ENCODE results near the gene TTC9B.

The TTC9B gene

GRCh38 chr19:40213882-40214570, 4.2 kb downstream of the TTC9B start:
- Histone ChIP-seq H3K4me1 (ENCODE audit: insufficient read depth, insufficient read length) (peaks cover 2% of the 10 kb centered on the region), H3K36me3 (ENCODE audit: insufficient read depth, insufficient read length, low read length) (no peaks in the 10 kb centered on the region), H3K9me3 (ENCODE audit: insufficient read depth, low read length) (no peaks in the 10 kb centered on the region), H3K27me3 (ENCODE audit: insufficient read depth, insufficient read length) (peaks cover 23% of the 10 kb centered on the region), H3K4me3 (ENCODE audit: insufficient read length, low read depth) (no peak overlapping the region), H3K9ac (ENCODE audit: insufficient read length, low read depth) (no peak overlapping the region)
- TF ChIP-seq SUZ12 (IDR thresholded peaks at IDR 0.05; ENCODE audit: extremely low read depth, insufficient read depth, insufficient read length): no peak
- TF ChIP-seq ZNF274 (IDR thresholded peaks at IDR 0.05; ENCODE audit: low read depth, low read length): no peak
- TF ChIP-seq YY1 (IDR thresholded peaks at IDR 0.05; ENCODE audit: insufficient read depth, insufficient read length): no peak
- DNase-seq (ENCODE audit: low read depth, low spot score): no peak

- Histone ChIP-seq H3K4me1 (ENCODE audit: insufficient read depth, insufficient read length) (peaks cover 2% of the 10 kb centered on the region), H3K36me3 (ENCODE audit: insufficient read depth, insufficient read length, low read length) (no peaks in the 10 kb centered on the region), H3K4me3 (ENCODE audit: insufficient read length, low read depth) (no peak overlapping the region), H3K9ac (ENCODE audit: insufficient read length, low read depth) (no peak overlapping the region), H3K9me3 (ENCODE audit: insufficient read depth, low read length) (no peaks in the 10 kb centered on the region), H3K27me3 (ENCODE audit: insufficient read depth, insufficient read length) (peaks cover 17% of the 10 kb centered on the region)
- DNase-seq (ENCODE audit: low read depth, low spot score): no peak
- TF ChIP-seq SUZ12 (IDR thresholded peaks at IDR 0.05; ENCODE audit: extremely low read depth, insufficient read depth, insufficient read length): no peak
- no peak for TF ChIP-seq ZNF274 (IDR thresholded peaks at IDR 0.05; ENCODE audit: low read depth, low read length)
Measured at GRCh38 chr19:40213251-40213829, 4.8 kb downstream of the TTC9B start.

GRCh38 chr19:40210889-40211288, 7.3 kb downstream of the TTC9B start:
- no peak overlapping the region for H3K4me3 ChIP-seq (ENCODE audit: insufficient read length, low read depth)
- no peak for DNase-seq (ENCODE audit: low read depth, low spot score)
- no peaks in the 10 kb centered on the region for H3K4me1 ChIP-seq (ENCODE audit: insufficient read depth, insufficient read length)
- no peak overlapping the region for H3K9ac ChIP-seq (ENCODE audit: insufficient read length, low read depth)
- no peaks in the 10 kb centered on the region for H3K36me3 ChIP-seq (ENCODE audit: insufficient read depth, insufficient read length, low read length)
- no peaks in the 10 kb centered on the region for H3K27me3 ChIP-seq (ENCODE audit: insufficient read depth, insufficient read length)
- no peaks in the 10 kb centered on the region for H3K9me3 ChIP-seq (ENCODE audit: insufficient read depth, low read length)
- TF ChIP-seq SUZ12 (IDR thresholded peaks at IDR 0.05; ENCODE audit: extremely low read depth, insufficient read depth, insufficient read length) (no peak), YY1 (IDR thresholded peaks at IDR 0.05; ENCODE audit: insufficient read depth, insufficient read length) (no peak), ZNF274 (IDR thresholded peaks at IDR 0.05; ENCODE audit: low read depth, low read length) (no peak)

GRCh38 chr19:40208602-40209001, 9.6 kb downstream of the TTC9B start:
- TF ChIP-seq ZNF274 (IDR thresholded peaks at IDR 0.05; ENCODE audit: low read depth, low read length) (no peak), YY1 (IDR thresholded peaks at IDR 0.05; ENCODE audit: insufficient read depth, insufficient read length) (no peak), SUZ12 (IDR thresholded peaks at IDR 0.05; ENCODE audit: extremely low read depth, insufficient read depth, insufficient read length) (no peak)
- no peak for DNase-seq (ENCODE audit: low read depth, low spot score)
- no peaks in the 10 kb centered on the region for H3K4me1 ChIP-seq (ENCODE audit: insufficient read depth, insufficient read length)

GRCh38 chr19:40205760-40206159, 12.4 kb downstream of the TTC9B start:
- no peaks in the 10 kb centered on the region for H3K4me1 ChIP-seq (ENCODE audit: insufficient read depth, insufficient read length)
- no peak for DNase-seq (ENCODE audit: low read depth, low spot score)
- H3K9me3 ChIP-seq (ENCODE audit: insufficient read depth, low read length): no peaks in the 10 kb centered on the region; the same call in 1 of the 2 replicates
- no peak overlapping the region for H3K9ac ChIP-seq (ENCODE audit: insufficient read length, low read depth)
- peaks cover 17% of the 10 kb centered on the region for H3K36me3 ChIP-seq (ENCODE audit: insufficient read depth, insufficient read length, low read length)
- no peak for TF ChIP-seq ZNF274 (IDR thresholded peaks at IDR 0.05; ENCODE audit: low read depth, low read length)
- TF ChIP-seq YY1 (IDR thresholded peaks at IDR 0.05; ENCODE audit: insufficient read depth, insufficient read length): no peak
- TF ChIP-seq SUZ12 (IDR thresholded peaks at IDR 0.05; ENCODE audit: extremely low read depth, insufficient read depth, insufficient read length): no peak
- H3K4me3 ChIP-seq (ENCODE audit: insufficient read length, low read depth): no peak overlapping the region
- H3K27me3 ChIP-seq (ENCODE audit: insufficient read depth, insufficient read length): no peaks in the 10 kb centered on the region

More at GRCh38 chr19:40208602-40209001, 9.6 kb downstream of the TTC9B start:
- Histone ChIP-seq H3K9me3 (ENCODE audit: insufficient read depth, low read length) (no peaks in the 10 kb centered on the region; the same call in 1 of the 2 replicates), H3K9ac (ENCODE audit: insufficient read length, low read depth) (no peak overlapping the region), H3K36me3 (ENCODE audit: insufficient read depth, insufficient read length, low read length) (peaks cover 13% of the 10 kb centered on the region), H3K4me3 (ENCODE audit: insufficient read length, low read depth) (no peak overlapping the region), H3K27me3 (ENCODE audit: insufficient read depth, insufficient read length) (no peaks in the 10 kb centered on the region)

- Histone ChIP-seq H3K9me3 (ENCODE audit: insufficient read depth, low read length) (no peaks in the 10 kb centered on the region; the same call in 1 of the 2 replicates), H3K9ac (ENCODE audit: insufficient read length, low read depth) (no peak overlapping the region), H3K27me3 (ENCODE audit: insufficient read depth, insufficient read length) (no peaks in the 10 kb centered on the region), H3K4me3 (ENCODE audit: insufficient read length, low read depth) (no peak overlapping the region), H3K36me3 (ENCODE audit: insufficient read depth, insufficient read length, low read length) (peaks cover 17% of the 10 kb centered on the region), H3K4me1 (ENCODE audit: insufficient read depth, insufficient read length) (no peaks in the 10 kb centered on the region)
- no peak for DNase-seq (ENCODE audit: low read depth, low spot score)
- no peak for TF ChIP-seq SUZ12 (IDR thresholded peaks at IDR 0.05; ENCODE audit: extremely low read depth, insufficient read depth, insufficient read length)
- TF ChIP-seq YY1 (IDR thresholded peaks at IDR 0.05; ENCODE audit: insufficient read depth, insufficient read length): no peak
- TF ChIP-seq ZNF274 (IDR thresholded peaks at IDR 0.05; ENCODE audit: low read depth, low read length): no peak
Measured at GRCh38 chr19:40204381-40204780, 13.8 kb downstream of the TTC9B start.

- Histone ChIP-seq H3K27me3 (ENCODE audit: insufficient read depth, insufficient read length) (no peaks in the 10 kb centered on the region), H3K9me3 (ENCODE audit: insufficient read depth, low read length) (no peaks in the 10 kb centered on the region; the same call in 1 of the 2 replicates), H3K4me1 (ENCODE audit: insufficient read depth, insufficient read length) (no peaks in the 10 kb centered on the region), H3K36me3 (ENCODE audit: insufficient read depth, insufficient read length, low read length) (peaks cover 21% of the 10 kb centered on the region), H3K9ac (ENCODE audit: insufficient read length, low read depth) (no peak overlapping the region), H3K4me3 (ENCODE audit: insufficient read length, low read depth) (no peak overlapping the region)
- DNase-seq (ENCODE audit: low read depth, low spot score): no peak
- no peak for TF ChIP-seq ZNF274 (IDR thresholded peaks at IDR 0.05; ENCODE audit: low read depth, low read length)
- no peak for TF ChIP-seq SUZ12 (IDR thresholded peaks at IDR 0.05; ENCODE audit: extremely low read depth, insufficient read depth, insufficient read length)
- TF ChIP-seq YY1 (IDR thresholded peaks at IDR 0.05; ENCODE audit: insufficient read depth, insufficient read length): no peak
Measured at GRCh38 chr19:40200341-40201099, 17.7 kb downstream of the TTC9B start.
